Activated naive CD4-positive, alpha-beta T cell treated with anti-CD3 and anti-CD28 coated beads, Interleukin-2, amount 50 U/mL, for 24 hours (primary cell): ENCODE data around the gene APOBEC2.
A peak's percentile ranks its signal among the peaks of the same experiment; 100 is the strongest.

Experiments
- H3K27ac Mint-ChIP-seq: one replicate; pipeline ENCODE4 v1.8.0; 2021; ENCODE audit warnings: mild to moderate bottlenecking, mixed read lengths
- H3K27me3 Mint-ChIP-seq: one replicate; pipeline ENCODE4 v1.8.0; 2021; ENCODE audit warnings: mixed read lengths
- H3K36me3 Mint-ChIP-seq: one replicate; pipeline ENCODE4 v1.8.0; 2021; ENCODE audit warnings: mixed read lengths
- H3K4me1 Mint-ChIP-seq: one replicate; pipeline ENCODE4 v1.8.0; 2021; ENCODE audit warnings: mixed read lengths
- H3K4me3 Mint-ChIP-seq: one replicate; pipeline ENCODE4 v1.8.0; 2021; ENCODE audit warnings: mild to moderate bottlenecking, mixed read lengths
- H3K9me3 Mint-ChIP-seq: one replicate; pipeline ENCODE4 v1.8.0; 2021; ENCODE audit warnings: mixed read lengths

Gene APOBEC2

DNA sequence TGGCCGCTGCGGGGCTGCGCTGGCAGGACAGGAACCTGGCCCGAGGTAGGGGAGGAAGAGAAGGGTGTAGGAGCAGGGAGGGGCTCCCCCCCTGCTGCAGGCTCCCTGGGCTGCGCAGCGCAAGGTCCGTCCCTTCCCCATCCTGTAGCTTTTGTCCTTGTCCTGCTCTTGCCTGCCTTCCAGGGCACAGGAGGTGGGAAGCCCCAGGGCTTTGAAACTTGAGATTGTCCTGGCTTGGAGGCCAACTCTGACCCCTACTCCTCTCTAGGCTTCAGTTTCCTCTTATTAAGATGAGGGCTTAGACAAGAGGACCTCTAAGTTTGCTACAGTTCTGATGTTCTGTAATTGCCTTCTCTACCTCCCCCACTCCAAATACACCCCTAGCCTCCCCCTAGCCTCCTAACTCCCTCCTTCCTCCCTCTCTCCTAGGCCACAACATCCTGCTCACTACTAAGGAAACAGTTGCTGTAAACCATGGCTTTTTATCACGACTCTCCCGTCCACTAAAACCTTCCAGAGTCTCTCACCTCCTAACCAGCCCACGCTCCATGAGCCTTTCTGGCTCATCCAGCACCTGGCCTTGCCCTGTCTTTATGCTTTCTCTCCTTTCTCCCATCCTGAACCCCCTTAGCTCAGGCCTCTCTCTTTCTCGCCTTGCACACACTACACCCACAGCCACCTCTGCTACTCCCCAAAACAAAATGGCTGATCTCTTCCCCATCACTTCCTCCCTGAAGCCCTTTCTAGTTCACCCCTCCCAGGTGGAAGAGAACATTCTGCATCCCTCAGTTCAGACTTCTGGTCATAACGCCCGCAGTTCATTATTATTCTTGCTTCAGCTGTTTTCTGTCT, 24.2 kb upstream of the APOBEC2 start:
- Mint-ChIP-seq H3K27ac (peak overlapping the region; percentile 79), H3K9me3 (no peaks in the 10 kb centered on the region), H3K4me1 (peaks cover 21% of the 10 kb centered on the region)

DNA sequence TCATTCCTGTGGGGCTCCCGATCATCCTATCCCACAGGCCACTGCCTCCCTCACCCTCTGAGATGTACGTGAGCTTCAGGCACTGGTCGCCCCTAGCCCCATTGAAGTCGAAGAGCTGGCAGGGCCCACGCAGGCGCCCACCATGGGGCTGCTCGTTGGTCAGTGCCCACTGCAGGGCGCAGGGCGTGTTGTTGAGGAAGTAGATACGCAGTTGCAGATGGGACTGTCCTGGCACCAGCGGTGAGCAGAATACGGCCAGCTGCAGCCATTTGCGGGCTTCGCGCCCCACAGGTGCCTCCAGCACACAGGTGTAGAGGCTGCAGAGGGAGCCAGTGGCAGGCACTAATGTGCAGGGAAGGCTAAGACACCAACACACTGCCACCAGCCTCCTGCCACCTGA, 20.2 kb upstream of the APOBEC2 start:
- H3K27me3 Mint-ChIP-seq = no peaks in the 10 kb centered on the region
- H3K27ac Mint-ChIP-seq = no peak overlapping the region
- no peaks in the 10 kb centered on the region for H3K9me3 Mint-ChIP-seq
- H3K4me1 Mint-ChIP-seq = peaks cover 11% of the 10 kb centered on the region
- no peaks in the 10 kb centered on the region for H3K36me3 Mint-ChIP-seq
- no peak overlapping the region for H3K4me3 Mint-ChIP-seq

More for the DNA sequence above, 24.2 kb upstream of the APOBEC2 start:
- Mint-ChIP-seq H3K27me3 (no peaks in the 10 kb centered on the region), H3K36me3 (no peaks in the 10 kb centered on the region), H3K4me3 (peak overlapping the region; percentile 79)

DNA sequence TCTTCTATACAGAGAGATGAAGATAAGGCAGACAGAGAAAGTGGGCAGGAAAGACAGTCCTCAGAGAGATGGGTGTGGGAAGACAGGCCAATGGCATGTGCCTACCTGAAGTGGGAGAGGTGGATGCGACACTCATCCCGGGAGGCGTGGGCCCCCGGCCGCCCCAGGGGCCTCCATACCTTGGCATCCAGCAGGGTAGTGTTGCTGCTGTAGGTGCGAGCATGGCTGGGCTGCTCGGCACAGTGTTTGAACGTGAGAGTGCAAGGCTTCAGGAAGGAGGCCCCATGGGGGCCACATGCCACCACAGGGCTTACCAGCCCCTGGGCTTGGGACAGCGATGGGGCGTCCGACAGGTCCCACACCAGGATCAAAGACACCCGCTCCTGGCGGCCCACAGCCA, 19.2 kb upstream of the APOBEC2 start:
- H3K27ac Mint-ChIP-seq = peak overlapping the region; percentile 20
- no peaks in the 10 kb centered on the region for H3K27me3 Mint-ChIP-seq
- peaks cover 7% of the 10 kb centered on the region for H3K4me1 Mint-ChIP-seq
- H3K36me3 Mint-ChIP-seq = no peaks in the 10 kb centered on the region
- H3K9me3 Mint-ChIP-seq = no peaks in the 10 kb centered on the region
- no peak overlapping the region for H3K4me3 Mint-ChIP-seq

DNA sequence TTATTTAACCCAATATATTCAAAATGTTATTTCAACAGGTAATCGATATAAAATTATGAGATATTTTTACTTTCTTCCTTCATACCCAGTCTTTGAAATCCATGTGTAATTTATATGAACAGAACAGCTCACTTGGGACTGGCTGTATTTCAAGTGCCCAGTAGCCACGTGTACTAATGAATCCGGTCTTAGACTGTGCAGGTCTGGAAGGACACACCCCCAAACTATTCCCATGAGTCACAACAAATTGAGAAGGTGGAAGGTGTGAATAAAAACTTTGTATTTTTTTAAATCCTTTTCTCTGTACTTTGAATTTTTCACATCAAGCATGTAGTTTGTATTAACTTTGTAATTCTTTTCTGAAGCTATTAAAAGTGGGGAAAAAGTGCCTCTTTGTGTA, 16.8 kb upstream of the APOBEC2 start:
- H3K27ac Mint-ChIP-seq = no peak overlapping the region
- H3K36me3 Mint-ChIP-seq = no peaks in the 10 kb centered on the region

DNA sequence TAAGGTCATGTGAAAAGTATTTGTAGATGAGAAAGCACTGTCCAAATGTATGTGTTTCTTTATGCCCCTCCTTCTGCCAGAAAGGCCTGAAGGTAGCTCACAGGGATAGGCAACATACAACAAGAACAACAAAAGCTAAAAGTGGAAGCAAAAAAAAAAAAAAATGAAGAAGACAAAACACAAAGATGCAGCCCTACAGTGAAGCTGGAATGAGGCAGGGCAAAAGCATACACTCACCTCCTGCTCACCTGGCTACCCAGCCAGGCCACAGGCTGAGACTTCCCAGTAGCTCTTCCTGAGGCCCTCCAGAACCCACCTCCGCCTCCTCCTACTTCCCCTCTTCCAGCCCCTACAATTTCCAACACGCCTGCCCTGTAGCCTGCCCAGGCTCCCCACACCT, 16.4 kb upstream of the APOBEC2 start:
- H3K4me1 Mint-ChIP-seq = no peaks in the 10 kb centered on the region
- no peaks in the 10 kb centered on the region for H3K9me3 Mint-ChIP-seq
- no peaks in the 10 kb centered on the region for H3K27me3 Mint-ChIP-seq
- no peaks in the 10 kb centered on the region for H3K36me3 Mint-ChIP-seq
- no peak overlapping the region for H3K27ac Mint-ChIP-seq
- H3K4me3 Mint-ChIP-seq = no peak overlapping the region

More for the DNA sequence above, 16.8 kb upstream of the APOBEC2 start:
- H3K27me3 Mint-ChIP-seq = no peaks in the 10 kb centered on the region
- H3K4me1 Mint-ChIP-seq = no peaks in the 10 kb centered on the region
- H3K9me3 Mint-ChIP-seq = no peaks in the 10 kb centered on the region
- H3K4me3 Mint-ChIP-seq = no peak overlapping the region

DNA sequence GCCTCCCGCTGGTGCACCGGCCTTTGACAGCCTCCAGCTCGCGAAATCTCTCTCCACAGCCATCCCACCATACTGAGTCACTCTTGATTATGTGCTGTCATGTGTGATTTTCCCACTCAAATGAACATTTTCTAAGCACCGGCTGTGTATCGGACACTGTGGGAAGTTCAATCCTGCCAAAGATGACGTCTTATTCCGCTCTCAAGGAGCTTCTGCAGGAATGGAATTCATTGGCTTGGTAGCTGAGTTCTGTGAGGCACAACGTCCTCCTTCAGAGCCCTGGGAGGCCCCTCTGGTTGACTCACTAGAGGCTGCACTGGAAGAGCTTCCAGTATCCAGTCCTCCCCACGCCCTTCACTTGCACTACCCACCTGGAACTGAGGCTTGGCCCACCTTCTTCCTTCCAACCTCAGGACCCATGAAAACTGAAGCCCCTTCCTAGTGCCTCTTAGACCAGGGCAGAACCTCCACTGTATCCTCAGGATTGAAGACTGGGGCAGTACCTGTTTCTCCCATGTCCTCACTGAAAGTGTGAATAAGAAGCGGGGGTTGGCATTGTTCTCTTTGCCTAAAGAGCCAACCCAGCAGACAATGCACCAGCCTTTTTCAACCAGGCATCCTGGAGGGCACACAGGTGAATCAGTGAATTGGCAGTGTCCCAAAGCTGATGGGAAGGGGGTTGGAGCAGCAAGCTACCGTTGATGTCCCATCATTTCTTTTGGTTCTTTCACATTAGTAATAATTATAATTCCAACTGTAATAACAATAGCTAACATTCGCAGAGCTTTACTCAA, 15.7 kb upstream of the APOBEC2 start:
- Mint-ChIP-seq H3K4me3 (no peak overlapping the region), H3K4me1 (no peaks in the 10 kb centered on the region), H3K9me3 (no peaks in the 10 kb centered on the region), H3K36me3 (no peaks in the 10 kb centered on the region), H3K27me3 (no peaks in the 10 kb centered on the region), H3K27ac (peak overlapping the region; percentile 60)

DNA sequence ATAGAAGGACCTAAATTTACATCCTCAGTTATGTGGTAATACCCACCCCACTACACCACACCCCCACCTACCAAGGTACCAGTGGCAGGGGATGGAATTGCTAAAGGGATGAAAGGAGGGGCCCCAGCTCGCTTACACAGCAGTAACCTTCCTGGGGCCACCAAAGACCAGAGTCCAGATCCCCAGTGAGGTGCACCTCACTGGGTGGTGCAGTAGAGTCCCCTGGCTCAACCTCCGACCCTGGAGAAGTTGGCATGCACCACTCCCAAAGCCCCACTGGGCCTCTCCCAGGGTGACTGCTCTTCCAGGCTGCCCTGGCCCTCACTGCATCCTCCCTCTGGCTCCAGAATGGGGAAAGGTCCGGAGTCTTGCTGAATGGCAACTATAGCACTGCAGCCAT, 14.8 kb upstream of the APOBEC2 start:
- no peaks in the 10 kb centered on the region for H3K9me3 Mint-ChIP-seq
- H3K4me1 Mint-ChIP-seq = no peaks in the 10 kb centered on the region
- H3K4me3 Mint-ChIP-seq = no peak overlapping the region
- no peaks in the 10 kb centered on the region for H3K36me3 Mint-ChIP-seq
- H3K27ac Mint-ChIP-seq = no peak overlapping the region
- no peaks in the 10 kb centered on the region for H3K27me3 Mint-ChIP-seq

DNA sequence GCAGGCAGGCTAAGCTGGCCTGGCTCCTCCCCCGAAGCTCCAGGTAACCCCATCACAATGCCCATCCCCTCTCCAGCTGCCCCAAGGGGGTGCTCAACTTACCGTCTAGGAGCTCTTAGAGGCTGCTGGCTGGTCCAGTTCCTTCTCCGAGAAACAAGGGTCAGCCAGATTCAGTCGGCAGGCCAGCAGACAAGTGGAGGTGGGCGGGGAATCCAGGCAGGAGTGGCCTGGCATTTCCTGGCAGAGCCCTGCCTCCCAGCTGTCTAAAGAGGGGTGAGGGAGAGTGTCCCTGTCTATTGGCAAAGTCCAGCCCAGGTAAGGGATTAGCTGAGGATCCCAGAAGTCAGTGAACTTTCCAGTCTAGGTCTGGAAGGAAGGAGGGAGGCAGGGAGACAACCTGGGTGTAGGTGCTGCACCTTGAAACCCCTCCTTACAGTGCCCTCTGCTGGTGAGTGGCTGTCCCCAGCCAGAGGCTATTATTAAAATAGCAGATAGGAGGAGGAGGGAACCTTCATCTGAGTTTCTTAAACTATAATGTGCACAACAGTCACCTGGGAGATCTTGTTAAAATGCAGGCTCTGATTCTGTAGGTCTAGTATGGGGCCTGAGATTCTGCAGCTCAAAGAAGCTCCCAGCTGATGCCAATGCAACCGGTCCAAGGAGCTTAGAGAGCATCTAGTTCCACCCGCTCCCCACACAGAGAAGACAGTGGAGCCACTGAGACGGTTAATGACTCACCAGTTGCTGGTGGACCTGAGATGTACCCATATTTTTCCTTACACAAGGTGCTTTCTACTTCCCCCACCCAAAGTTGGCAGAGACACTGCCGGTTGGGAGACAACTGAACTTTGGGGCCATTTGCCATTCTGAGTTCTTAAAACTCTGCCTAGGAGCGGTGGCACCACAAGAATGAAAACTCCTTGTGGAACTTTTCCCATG, 13.7 kb upstream of the APOBEC2 start, which contains the start of gene UNC5CL:
Gene UNC5CL (minus strand): TSS at position 162 of the 939 bp plus-strand sequence. CDS start 4,147 bp downstream, outside the sequence.
- H3K36me3 Mint-ChIP-seq = no peaks in the 10 kb centered on the region
- no peaks in the 10 kb centered on the region for H3K9me3 Mint-ChIP-seq
- no peaks in the 10 kb centered on the region for H3K27me3 Mint-ChIP-seq
- H3K27ac Mint-ChIP-seq = no peak within 1 kb of the TSS
- no peak within 1 kb of the TSS for H3K4me3 Mint-ChIP-seq
- H3K4me1 Mint-ChIP-seq = no peaks in the 10 kb centered on the region

DNA sequence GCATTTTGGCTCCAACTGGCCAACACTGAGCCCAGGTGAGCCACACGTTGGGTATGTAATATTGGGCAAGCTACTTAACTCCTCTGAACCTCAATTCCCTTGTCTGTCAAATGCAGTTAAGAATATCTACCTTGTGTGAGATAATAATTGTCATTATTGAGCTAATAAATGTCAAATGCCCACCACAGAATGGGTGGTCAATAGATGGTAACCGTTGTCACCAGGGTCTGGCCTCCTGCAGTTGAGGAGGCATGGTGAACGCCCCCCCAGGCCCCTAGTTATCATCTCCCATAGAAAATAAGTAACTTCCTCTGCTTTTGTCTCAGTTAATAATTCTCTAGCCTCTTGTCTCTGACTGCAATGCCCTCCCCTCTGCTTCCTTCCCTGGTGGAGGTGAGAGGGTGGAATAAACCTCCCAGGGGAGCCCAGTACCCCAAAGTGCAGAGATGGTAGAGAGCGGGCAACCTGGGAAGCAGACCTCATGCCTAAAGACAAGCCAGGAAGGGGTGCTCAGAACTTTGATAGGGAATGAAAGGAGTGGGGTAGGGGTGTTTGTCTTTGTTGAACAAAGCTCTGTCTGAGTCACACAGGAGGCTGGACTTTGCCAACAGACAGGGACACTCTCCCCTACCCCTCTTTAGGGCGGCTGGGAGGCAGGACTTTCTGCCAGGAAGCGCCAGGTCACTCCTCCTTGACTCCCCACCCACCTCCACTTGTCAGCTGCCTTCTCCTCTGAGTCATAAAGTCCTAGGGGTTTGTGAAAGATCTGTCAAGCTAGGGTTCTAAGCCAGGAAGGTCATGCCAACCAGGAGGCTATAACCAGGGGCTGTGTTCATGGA, 12.7 kb upstream of the APOBEC2 start:
- H3K27ac Mint-ChIP-seq = no peak overlapping the region

DNA sequence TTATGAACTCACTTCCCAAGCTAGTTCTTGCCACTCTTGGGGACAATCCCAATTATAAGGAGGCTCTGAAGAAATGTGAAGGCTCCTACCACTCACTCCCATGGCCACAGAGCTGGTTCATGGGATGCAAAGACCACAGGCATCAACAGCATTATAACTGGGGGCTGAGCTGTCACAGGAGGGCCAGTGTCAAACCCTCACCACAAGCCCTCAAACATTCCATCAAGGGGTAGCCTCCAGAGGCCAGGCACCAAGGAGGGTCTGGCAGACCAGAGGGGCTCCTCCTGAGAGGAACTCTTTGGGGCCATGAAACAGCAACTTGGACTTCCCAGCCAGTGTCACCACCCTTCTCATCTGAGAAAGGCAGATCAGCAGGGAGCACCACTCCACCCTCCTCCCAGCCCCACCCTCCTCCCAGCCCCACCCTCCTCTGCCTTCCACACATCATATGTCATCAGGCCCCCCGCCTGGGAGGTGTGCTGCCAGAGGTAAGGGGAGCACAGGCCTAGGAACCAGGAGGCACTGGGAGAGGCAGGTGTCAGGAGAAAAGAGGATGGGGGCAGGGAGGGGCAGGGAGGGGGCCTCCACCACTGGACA, 12.0 kb upstream of the APOBEC2 start:
- no peaks in the 10 kb centered on the region for H3K36me3 Mint-ChIP-seq
- no peaks in the 10 kb centered on the region for H3K4me1 Mint-ChIP-seq
- no peak overlapping the region for H3K27ac Mint-ChIP-seq
- no peak overlapping the region for H3K4me3 Mint-ChIP-seq
- H3K27me3 Mint-ChIP-seq = no peaks in the 10 kb centered on the region
- no peaks in the 10 kb centered on the region for H3K9me3 Mint-ChIP-seq

More for the DNA sequence above, 12.7 kb upstream of the APOBEC2 start:
- Mint-ChIP-seq H3K4me3 (no peak overlapping the region), H3K27me3 (no peaks in the 10 kb centered on the region), H3K9me3 (no peaks in the 10 kb centered on the region), H3K36me3 (no peaks in the 10 kb centered on the region), H3K4me1 (no peaks in the 10 kb centered on the region)

DNA sequence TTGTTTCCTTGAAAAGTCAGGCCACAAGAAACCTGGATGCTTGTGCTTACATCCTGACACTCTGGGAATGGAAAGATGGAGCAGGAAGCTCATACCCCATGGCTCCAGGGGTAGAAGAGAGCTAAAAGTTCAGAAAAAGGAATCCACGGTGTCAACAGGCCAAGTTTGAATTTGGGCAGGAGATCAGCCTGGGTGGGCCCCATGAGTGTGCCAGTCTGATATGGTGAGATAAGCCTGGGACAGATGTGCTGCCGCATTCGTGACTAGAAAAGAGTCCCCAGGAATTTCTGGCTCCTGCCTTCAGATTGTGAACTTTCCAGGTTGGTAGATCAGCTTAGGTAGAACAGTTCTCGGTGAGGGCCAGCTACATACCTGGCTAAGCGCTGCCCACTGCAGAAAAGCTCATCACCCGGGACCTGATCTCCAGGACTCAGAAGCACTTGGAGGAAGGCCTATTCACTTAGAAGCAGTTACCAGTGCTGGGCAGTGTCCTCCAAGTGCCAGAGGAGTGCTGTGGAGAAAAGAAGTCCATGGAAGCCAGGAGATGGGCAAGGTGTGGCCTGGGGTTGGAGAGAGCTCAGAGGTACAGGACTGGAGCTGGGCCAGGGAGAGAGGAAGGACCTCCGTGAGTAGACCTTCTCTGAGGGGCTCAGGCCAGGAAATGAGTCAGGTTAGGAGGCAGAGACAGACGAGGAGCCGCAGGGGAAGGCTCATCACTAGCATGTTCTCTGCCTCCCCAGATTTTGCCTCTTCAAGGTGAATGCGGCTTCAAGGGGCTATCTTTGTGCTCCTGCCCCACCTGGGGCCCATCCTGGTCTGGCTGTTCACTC, 10.6 kb upstream of the APOBEC2 start, which contains the start of gene TSPO2:
Gene TSPO2 (plus strand): TSS at position 242 of the 830 bp plus-strand sequence. CDS start 519 bp downstream, at position 761.
- Mint-ChIP-seq H3K36me3 (no peaks in the 10 kb centered on the region), H3K9me3 (no peaks in the 10 kb centered on the region), H3K27ac (no peak within 1 kb of the TSS)

DNA sequence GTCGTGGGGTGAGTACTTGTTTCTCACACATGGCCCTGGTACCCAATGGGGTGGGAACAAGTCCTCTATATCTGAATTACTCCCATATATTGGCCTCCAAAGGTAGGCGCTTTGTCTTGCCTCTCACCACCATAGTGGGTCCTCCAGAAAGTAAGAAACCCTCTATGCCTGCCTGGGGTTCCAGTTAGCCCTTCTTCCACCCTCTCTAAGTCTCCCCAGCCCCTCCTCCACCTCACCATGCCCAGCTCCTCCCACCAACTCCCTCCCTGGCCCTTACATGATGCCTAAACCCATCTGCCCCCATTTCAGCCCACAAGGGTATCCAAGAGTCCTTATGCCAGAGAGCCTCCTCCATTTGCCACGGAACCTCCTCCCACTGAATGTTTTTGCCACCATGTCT, 9.9 kb upstream of the APOBEC2 start:
- no peaks in the 10 kb centered on the region for H3K9me3 Mint-ChIP-seq
- H3K27ac Mint-ChIP-seq = no peak overlapping the region
- no peaks in the 10 kb centered on the region for H3K4me1 Mint-ChIP-seq
- no peak overlapping the region for H3K4me3 Mint-ChIP-seq
- no peaks in the 10 kb centered on the region for H3K27me3 Mint-ChIP-seq
- peaks cover 3% of the 10 kb centered on the region for H3K36me3 Mint-ChIP-seq

More for the DNA sequence above, 10.6 kb upstream of the APOBEC2 start, which contains the start of gene TSPO2:
- H3K27me3 Mint-ChIP-seq = no peaks in the 10 kb centered on the region
- no peak within 1 kb of the TSS for H3K4me3 Mint-ChIP-seq
- no peaks in the 10 kb centered on the region for H3K4me1 Mint-ChIP-seq

DNA sequence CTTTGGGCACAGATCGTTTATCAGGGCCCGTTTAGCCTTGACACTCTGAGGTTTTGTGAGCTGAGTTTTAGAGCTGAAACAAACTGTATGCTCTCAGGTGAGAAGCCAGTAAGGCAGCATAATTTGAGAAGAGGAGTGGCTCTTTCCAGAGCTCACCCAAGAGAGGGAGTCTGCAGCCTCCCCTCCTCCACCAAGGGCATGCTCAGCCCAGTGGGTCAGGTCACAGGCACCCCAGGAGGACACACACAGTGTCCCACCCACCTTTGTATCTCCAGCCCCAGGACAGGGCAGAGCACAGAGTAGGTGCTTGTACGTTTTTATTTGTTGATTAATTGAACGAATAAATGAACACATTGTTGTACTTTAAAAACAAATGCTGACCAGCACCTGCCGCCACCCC, 7.3 kb upstream of the APOBEC2 start:
- no peaks in the 10 kb centered on the region for H3K27me3 Mint-ChIP-seq
- no peak overlapping the region for H3K27ac Mint-ChIP-seq
- peaks cover 5% of the 10 kb centered on the region for H3K36me3 Mint-ChIP-seq
- no peak overlapping the region for H3K4me3 Mint-ChIP-seq
- no peaks in the 10 kb centered on the region for H3K9me3 Mint-ChIP-seq
- H3K4me1 Mint-ChIP-seq = no peaks in the 10 kb centered on the region
